Measurements from ENCODE around the gene METAP1D.
"Not testable (repeated sequence)": the region's sequence is repeated elsewhere in the genome, so short reads cannot be mapped to it uniquely, and the experiment has no call there.

Gene METAP1D

DNA sequence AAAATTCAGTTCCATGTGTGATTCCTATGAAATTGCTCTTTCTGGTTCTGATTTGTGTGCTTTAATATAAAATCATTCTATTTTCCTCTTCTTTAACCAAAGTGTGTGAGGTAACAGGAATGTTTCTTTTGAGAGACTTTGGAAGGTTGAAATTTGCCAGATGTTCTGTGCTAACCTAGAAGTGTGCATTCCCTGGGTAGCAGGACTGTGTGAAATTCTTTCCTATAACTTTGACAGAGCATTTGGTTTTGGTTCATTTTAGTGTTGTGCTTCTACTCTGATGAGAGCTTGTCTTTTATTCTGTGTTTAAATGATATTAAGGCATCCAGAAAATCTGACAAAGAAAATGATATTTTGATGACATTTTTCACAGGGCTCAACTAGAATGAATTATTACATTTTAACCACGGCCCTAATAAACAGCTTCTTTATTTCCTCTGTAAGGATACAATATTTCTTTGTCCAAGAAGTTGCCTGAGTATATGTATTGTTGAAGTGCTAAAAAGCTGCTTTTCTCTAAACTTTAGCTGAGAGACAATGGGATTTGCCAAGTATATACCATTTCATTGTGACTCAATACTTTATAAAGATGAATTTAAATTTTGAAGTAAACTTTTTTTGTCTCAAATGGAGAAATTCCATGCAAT lies 50.8 kb downstream of the METAP1D start:
- DNase-seq: no peak

DNA sequence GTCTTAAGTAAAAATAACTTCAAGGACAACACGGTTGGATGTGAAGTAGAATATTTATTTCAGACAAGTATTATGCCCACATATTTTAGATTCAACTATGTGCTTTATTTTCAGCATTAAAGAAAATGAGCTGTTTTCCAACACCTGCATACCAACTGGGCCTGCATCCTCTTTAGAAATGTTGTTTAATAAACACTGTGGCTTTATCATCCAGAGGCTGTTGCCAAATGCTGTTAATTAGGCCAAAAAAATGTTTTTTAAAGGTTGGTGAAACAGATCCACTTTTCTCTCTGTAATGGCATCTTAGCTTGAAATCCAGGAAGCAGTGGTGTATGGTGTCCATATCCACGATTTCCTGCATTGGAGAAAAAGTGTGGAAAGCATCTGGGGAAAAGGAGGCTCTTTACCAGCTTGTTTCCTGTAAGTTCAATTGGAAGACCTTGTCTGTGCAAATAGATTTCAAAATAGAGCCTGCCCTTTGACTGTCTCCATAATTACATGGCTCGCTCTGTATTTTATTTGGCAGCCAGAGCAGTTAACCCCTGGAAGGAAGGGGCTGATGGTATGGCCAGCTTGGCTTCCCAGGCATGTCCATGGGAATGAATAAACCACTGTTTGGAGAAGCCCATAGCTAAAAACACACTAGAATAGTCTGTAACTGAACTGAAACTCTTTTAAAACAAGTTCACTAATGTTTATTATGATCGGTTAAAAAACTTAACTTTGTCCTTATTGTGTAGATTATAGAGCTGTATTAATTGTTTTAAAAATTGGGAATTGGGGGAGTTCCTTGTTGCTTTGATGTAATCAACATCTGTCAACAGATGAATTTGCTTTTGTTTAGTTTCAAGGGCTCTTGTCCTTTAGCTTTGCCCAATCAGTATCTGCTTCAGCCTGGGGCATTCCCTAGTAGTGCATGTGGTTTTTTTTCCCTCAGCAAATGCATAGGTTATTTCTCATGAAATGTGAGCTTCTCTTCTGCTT lies 52.5 kb downstream of the METAP1D start:
- DNase-seq: no peak

- no peak for DNase-seq
Measured at GRCh38 chr2:172053486-172053885, 53.7 kb downstream of the METAP1D start.

DNA sequence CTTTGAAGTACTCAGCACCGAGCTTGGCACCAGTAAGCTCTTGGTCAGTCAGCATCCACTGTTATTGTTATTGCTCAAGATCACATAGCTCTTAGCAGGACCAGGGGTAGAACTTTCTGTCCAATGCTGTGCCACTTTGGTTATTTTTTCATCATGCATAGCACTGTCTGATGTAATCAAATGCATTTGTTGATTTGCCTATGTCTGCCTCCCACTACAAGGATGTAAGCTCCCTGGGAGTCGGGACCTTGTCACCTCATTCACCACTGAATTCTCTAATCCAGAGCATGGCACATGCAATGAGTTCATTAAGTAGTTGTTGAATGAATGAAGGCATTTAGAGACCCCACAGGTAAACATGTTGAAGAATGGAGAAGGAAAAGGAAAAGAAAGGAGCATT lies 56.5 kb downstream of the METAP1D start:
- DNase-seq: no peak

GRCh38 chr2:172058660-172059059 lies 58.9 kb downstream of the METAP1D start:
- DNase-seq: no peak

DNA sequence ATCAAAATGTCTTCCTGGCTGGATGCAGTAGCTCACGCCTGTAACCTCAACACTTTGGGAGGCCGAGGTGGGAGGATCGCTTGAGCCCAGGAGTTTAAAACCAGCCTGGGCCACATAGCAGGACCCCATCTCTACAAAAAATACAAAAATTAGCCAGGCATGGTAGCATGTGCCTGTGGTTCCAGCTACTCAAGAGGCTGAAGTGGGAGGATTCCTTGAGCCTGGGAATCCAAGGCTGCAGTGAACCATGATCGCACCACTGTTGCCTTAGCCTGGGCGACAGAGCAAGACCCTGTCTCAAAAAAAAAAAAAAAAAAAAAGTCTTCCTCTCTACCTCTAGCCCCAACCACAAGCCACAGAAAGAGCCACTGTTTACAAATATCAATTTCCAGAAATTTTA lies 60.4 kb downstream of the METAP1D start:
- DNase-seq: not testable (repeated sequence)

DNA sequence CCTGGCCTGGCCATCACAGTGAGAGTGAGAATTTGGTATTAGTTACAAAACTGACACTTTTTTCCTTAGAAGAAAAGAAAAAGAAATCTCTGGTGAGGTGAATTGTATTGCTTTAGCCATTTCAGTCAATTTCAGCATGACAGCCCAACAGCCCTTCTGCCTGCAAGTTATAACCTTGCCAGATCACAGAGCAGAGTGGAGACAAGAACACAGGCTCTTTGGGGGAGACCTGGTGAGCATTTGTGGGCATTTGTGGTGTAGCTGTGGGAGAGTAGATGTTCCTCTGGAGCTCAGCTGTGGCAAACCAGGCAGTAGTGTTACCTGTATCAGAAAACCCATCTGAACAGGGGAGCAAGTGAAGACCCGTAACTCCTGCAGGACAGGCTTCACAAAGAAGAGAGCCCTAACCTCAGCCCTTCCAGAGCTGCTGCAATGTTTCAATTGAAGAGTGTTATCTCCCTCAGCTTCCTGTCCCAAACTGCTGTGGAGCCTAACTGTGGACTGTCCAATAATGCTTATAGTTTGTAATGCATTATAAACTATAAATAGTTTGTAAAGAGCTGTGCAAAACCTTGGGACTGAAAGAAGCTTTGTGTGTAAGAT lies 62.8 kb downstream of the METAP1D start:
- DNase-seq: no peak

- no peak for DNase-seq
Measured at GRCh38 chr2:172063446-172063845, 63.7 kb downstream of the METAP1D start.

DNA sequence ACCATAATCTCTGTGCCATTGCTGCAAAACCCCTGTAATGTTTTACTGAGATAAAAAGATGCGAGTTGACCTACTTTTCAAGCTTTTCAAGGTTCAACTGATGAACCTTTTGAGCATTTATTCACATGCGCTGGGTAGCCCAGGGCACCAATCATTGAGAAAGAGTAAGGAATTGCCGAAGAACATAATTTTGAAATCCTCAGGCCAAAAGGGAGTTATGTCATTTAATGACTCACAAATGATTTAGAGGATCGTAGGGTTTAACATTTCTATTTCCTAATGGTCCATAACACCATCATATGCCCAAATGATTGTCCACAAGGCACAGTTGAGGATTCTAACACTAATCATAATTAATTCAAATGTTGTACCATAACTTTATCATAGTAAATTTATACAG lies 65.4 kb downstream of the METAP1D start:
- DNase-seq: no peak

GRCh38 chr2:172066394-172066886 lies 66.7 kb downstream of the METAP1D start:
- DNase-seq: no peak

GRCh38 chr2:172067905-172068304 lies 68.2 kb downstream of the METAP1D start:
- DNase-seq: not testable (repeated sequence)

GRCh38 chr2:172070936-172071335 lies 71.2 kb downstream of the METAP1D start:
- DNase-seq: no peak

DNA sequence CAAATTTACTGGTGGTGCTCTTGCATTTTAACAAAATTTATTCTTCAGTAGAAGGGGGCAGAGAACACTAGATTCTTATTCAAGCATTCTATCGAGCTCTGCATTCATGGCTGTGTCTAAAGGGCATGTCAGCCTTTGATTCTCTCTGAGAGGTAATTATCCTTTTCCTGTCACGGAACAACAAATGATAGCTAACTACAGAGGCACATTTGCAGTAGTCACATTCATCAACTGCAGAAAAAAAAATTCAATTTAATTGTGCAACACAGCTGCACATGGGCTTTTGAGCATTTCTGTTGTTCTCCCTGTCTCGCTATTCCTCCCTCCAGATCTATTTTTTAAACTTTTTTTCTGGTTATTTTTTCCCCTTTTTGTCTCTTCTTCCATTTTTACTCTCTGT lies 72.5 kb downstream of the METAP1D start:
- DNase-seq: no peak

GRCh38 chr2:172072706-172073105 lies 73.0 kb downstream of the METAP1D start:
- DNase-seq: no peak

DNA sequence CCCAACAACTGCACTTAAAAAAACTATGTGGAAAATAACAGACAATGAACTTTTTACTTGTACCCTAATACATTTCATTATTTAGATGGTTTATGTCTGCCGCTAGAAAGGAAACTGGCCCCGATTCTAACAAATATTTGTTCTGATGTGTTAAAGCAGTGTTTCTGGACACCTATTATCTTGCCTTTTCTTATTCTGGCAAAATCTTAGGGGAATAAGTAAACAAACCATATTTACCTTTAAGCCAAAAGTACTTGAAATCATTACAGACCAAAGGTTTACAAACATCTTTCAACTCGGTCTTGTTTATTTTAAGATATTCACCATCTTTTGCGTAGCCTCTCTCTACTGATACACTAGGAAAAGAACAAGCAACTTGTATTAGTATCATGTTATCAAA lies 73.8 kb downstream of the METAP1D start:
- no peak for DNase-seq

GRCh38 chr2:172074254-172074653 lies 74.5 kb downstream of the METAP1D start:
- DNase-seq: no peak

- DNase-seq: no peak
Measured at GRCh38 chr2:172079416-172079815, 79.7 kb downstream of the METAP1D start.

DNA sequence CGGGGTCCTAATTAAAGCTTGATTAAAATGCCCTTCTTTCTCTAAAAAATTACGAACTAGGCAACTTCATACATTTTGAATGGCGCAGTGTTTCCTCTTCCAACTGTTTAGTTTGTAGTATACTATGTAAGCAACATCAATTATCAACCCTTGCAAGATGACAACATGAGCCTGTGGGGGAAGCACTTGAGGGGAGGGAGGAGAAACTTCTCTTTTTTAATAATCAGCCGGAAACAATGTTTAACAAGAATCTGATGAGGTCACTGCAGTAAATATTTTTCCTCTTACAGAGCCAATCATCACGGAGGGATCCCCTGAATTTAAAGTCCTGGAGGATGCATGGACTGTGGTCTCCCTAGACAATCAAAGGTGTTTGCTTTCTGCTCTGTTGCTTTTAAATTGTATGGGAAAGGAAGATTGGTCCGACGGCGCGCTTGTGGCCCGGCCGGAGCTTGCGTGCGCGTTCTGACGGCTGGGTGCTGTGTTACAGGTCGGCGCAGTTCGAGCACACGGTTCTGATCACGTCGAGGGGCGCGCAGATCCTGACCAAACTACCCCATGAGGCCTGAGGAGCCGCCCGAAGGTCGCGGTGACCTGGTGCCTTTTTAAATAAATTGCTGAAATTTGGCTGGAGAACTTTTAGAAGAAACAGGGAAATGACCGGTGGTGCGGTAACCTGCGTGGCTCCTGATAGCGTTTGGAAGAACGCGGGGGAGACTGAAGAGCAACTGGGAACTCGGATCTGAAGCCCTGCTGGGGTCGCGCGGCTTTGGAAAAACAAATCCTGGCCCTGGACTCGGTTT lies 80.3 kb downstream of the METAP1D start:
- no peak for DNase-seq

GRCh38 chr2:172080641-172081220 lies 81.0 kb downstream of the METAP1D start:
- no peak for DNase-seq

DNA sequence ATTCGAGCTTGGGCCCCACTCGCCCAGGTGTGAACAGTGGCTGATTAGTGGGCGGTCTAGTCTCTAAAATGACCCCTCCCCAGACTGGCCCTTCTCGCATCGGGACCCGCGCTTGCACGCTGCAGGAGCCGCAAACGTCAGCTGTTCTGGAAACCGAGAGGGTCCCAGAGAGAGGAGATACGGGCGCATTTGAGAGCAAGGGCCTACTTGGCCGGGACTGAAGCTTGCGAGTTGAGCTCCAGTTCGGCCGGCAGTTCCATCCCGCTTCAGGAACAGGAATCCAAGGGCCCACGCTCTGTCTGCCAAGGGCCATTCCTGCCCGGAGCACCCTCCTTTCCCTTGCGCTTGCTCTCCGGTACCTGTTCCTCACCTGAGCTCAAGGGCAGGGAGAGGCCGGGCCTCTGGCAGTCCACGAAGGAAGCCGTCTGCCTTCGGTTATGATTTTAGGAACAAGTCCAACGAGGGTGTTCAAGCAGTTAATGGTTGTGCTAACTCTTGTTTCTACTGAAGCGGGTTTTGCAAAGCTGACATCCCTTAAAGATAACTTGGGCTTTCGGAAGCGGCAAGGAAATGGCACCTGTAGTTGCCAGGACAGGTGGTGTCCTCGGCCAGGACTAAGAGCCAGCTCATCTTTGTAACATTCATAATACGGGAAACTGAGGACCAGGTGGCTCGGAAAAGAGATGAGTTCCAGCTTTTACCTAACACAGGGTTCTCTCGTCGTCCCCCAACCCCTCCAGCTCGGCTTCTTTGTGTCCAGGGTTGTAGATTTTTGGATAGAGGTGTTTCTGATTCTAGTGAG lies 81.7 kb downstream of the METAP1D start:
- DNase-seq: no peak

Measured in NCI-H1048 (cell line).